ENCODE measurements around the gene PDE11A. TPM values are rescaled to one million over a fixed set of nuclear protein-coding genes. Genes with fewer than 3 reads are reported as not detected.

PDE11A gene
- total and polyA plus RNA-seq, 2 experiments from 2014 or later, result 0.08 to 0.73 TPM

GRCh38 chr2:177822941-177823340 lies 249.6 kb downstream of the PDE11A start:
- no peak overlapping the region for H3K4me2 ChIP-seq
- 0 out of 2 replicates have a peak, but pooled peaks cover 3% of the 10 kb centered on the region for H4K20me1 ChIP-seq (replicated peaks; ENCODE audit: insufficient read depth)
- no peak overlapping the region for H3K27ac ChIP-seq (ENCODE audit: low read depth)
- TF ChIP-seq ZNF331 (CRISPR knock-in tag; IDR thresholded peaks at IDR 0.05; ENCODE audit: low read depth), result no peak
- no peak for TF ChIP-seq EZH2phosphoT487 (IDR thresholded peaks at IDR 0.05; ENCODE audit: unreplicated experiment)
- no peak for TF ChIP-seq ZNF114 (CRISPR knock-in tag; IDR thresholded peaks at IDR 0.05)
- TF ChIP-seq POLR2AphosphoS5 (IDR thresholded peaks at IDR 0.05; ENCODE audit: low read depth), result no peak
- no peak for TF ChIP-seq REST (IDR thresholded peaks at IDR 0.05; ENCODE audit: unreplicated experiment)
- TF ChIP-seq ETS1 (IDR thresholded peaks at IDR 0.05), result no peak
- no peak for TF ChIP-seq NANOG (IDR thresholded peaks at IDR 0.05; ENCODE audit: borderline replicate concordance)
- TF ChIP-seq JUNB (IDR thresholded peaks at IDR 0.05; ENCODE audit: unreplicated experiment), result no peak
- no peak for TF ChIP-seq CTCF (conservative IDR thresholded peaks at IDR 0.05; ENCODE audit: low read depth in 2 of 2)
- TF ChIP-seq EZH2 (IDR thresholded peaks at IDR 0.05; ENCODE audit: low read depth, unreplicated experiment), result no peak
- TF ChIP-seq STAT1 (IDR thresholded peaks at IDR 0.05; ENCODE audit: unreplicated experiment), result no peak
- no peak for TF ChIP-seq CREB1 (CRISPR knock-in tag; IDR thresholded peaks at IDR 0.05; ENCODE audit: low read depth)
- no peak for TF ChIP-seq ZNF462 (CRISPR knock-in tag; IDR thresholded peaks at IDR 0.05)
- Mint-ChIP-seq H3K4me1 (no peaks in the 10 kb centered on the region), H3K9me3 (no peaks in the 10 kb centered on the region), H3K27me3 (ENCODE audit: insufficient read depth, low read depth, poor library complexity) (no peaks in the 10 kb centered on the region), H3K36me3 (ENCODE audit: low read depth) (no peaks in the 10 kb centered on the region), H3K27ac (no peak overlapping the region), H3K4me3 (no peak overlapping the region)
- no peaks in the 10 kb centered on the region for H3K79me2 ChIP-seq (replicated peaks; ENCODE audit: insufficient read depth)
- ATAC-seq (no peak), DNase-seq (ENCODE audit: low spot score) (no peak)
- H3K9me2 ChIP-seq (ENCODE audit: insufficient read depth), result no peaks in the 10 kb centered on the region
- H3K4me3 ChIP-seq, result no peak overlapping the region
- H3K4me1 ChIP-seq (ENCODE audit: insufficient read depth), result no peaks in the 10 kb centered on the region
- H3K27me3 ChIP-seq (ENCODE audit: insufficient read depth), result no peaks in the 10 kb centered on the region
- no peaks in the 10 kb centered on the region for H3K36me3 ChIP-seq (ENCODE audit: insufficient read depth)
- no peak overlapping the region for H2AFZ ChIP-seq
- no peaks in the 10 kb centered on the region for H3F3A ChIP-seq (replicated peaks; ENCODE audit: low read depth)
